PC-3 (cell line): ENCODE results near the gene CDC16.

Experiments
- EZH2phosphoT487 ChIP-seq: fragments of 300-600 bp; sonication (generic); IDR thresholded peaks from 2 replicates; pipeline ENCODE4 v1.6.1; 2018; ENCODE audit warnings: mild to moderate bottlenecking, antibody characterized with exemption, low read length, borderline replicate concordance
- TF ChIP-seq, protein P1 (sequence below): fragments of 300-600 bp; sonication (generic); conservative IDR thresholded peaks from 2 replicates; pipeline ENCODE4 v1.5.1; 2017; ENCODE audit warnings: antibody characterized with exemption, low read depth, mild to moderate bottlenecking, low read length

GRCh38 chr13:114225610-114226009 lies 9.1 kb upstream of the CDC16 start:
- TF ChIP-seq, protein P1, sequence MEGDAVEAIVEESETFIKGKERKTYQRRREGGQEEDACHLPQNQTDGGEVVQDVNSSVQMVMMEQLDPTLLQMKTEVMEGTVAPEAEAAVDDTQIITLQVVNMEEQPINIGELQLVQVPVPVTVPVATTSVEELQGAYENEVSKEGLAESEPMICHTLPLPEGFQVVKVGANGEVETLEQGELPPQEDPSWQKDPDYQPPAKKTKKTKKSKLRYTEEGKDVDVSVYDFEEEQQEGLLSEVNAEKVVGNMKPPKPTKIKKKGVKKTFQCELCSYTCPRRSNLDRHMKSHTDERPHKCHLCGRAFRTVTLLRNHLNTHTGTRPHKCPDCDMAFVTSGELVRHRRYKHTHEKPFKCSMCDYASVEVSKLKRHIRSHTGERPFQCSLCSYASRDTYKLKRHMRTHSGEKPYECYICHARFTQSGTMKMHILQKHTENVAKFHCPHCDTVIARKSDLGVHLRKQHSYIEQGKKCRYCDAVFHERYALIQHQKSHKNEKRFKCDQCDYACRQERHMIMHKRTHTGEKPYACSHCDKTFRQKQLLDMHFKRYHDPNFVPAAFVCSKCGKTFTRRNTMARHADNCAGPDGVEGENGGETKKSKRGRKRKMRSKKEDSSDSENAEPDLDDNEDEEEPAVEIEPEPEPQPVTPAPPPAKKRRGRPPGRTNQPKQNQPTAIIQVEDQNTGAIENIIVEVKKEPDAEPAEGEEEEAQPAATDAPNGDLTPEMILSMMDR: no peak
- no peak for TF ChIP-seq EZH2phosphoT487
